Measurements from ENCODE around the gene HIBCH. TPM values are rescaled to one million over a fixed set of nuclear protein-coding genes. Genes with fewer than 3 reads are reported as not detected.

Gene HIBCH
- total and polyA plus RNA-seq, 2 of the 13 experiments (the other 11 are each of a cell fraction or from before 2014, with no cell fraction given) = 18.8 to 49.5 TPM

DNA sequence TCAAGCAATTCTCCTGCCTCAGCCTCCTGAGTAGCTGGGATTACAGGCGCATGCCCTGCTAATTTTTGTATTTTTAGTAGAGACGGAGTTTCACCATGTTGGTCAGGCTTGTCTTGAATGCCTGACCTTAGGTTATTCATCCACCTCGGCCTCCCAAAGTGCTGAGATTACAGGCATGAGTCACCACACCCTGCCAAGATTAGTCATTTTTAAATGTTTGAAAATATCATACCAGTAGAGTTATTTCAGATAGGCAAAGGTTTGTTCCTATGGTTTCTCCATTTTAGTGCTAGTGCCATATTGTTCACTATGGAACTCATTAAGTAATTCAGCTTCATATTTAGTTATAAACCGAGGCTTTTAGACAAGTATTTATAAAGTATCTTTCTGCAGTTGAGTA is 52.3 kb downstream of the HIBCH start:
- intact Hi-C loops (cut with micrococcal nuclease; ENCODE audit: unreplicated experiment) = no loop called here
- no peak for FAIRE-seq
- Histone ChIP-seq H4K20me1 (ENCODE audit: insufficient read depth, low read length) (0 out of 2 replicates have a peak, but pooled peaks cover 4% of the 10 kb centered on the region), H3K4me1 (ENCODE audit: insufficient read depth, low read length) (peaks cover 10% of the 10 kb centered on the region; the same call in 1 of the 2 replicates), H3K36me3 (replicated peaks in 1 of 2; ENCODE audit: control insufficient read depth in 1 of 2, insufficient read depth in 2 of 2, low read length in 2 of 2) (no peaks in the 10 kb centered on the region), H3K4me3 (replicated peaks in 1 of 3; ENCODE audit: insufficient read depth in 1 of 3, low read depth in 2 of 3, low read length in 3 of 3) (no peak overlapping the region), H3K9me3 (ENCODE audit: low read length) (no peaks in the 10 kb centered on the region), H2AFZ (ENCODE audit: low read length) (no peak overlapping the region), H3K79me2 (ENCODE audit: insufficient read depth, low read length) (no peaks in the 10 kb centered on the region), H3K9ac (ENCODE audit: insufficient read depth, low read depth, low read length) (no peak overlapping the region), H3K27me3 (ENCODE audit: control insufficient read depth in 1 of 2, insufficient read depth in 2 of 2, low read length in 2 of 2) (no peaks in the 10 kb centered on the region), H3K27ac (ENCODE audit: extremely low read length, insufficient read depth, low read length) (no peak overlapping the region), H3K4me2 (ENCODE audit: low read depth, low read length) (no peak overlapping the region)
- ChIA-PET POLR2A (interaction anchor here (1.5 kb wide), 1 partner anchor 87 kb away, joined by 3 read pairs; a partner anchor contains a TSS), CTCF (ENCODE audit: low intra/inter-chr PET ratio, low total read pairs) (no interaction called here)
- 88% methylated on average over 4 of the region's 4 CpGs for WGBS (ENCODE audit: low lambda C conversion rate)
- no TSS peak for BruUV-seq (replicated peaks)
- DNase-seq (ENCODE audit: low spot score) = peak; percentile 7
- ATAC-seq = no peak
- TF ChIP-seq SNRNP70 (IDR thresholded peaks at IDR 0.05; ENCODE audit: low read depth, low read length) = no peak
- TF ChIP-seq MAFK (conservative IDR thresholded peaks at IDR 0.05 in 1 of 2, IDR thresholded peaks at IDR 0.05 in 1 of 2; ENCODE audit: low read length in 2 of 2) = no peak
- TF ChIP-seq ZNF337 (CRISPR knock-in tag; IDR thresholded peaks at IDR 0.05; ENCODE audit: borderline replicate concordance, low read depth) = no peak
- peak; percentile 76 for TF ChIP-seq FOSL2 (CRISPR knock-in tag; IDR thresholded peaks at IDR 0.05)
- no peak for TF ChIP-seq ATM (IDR thresholded peaks at IDR 0.05; ENCODE audit: borderline replicate concordance)
- no peak for TF ChIP-seq ZNF138 (CRISPR knock-in tag; IDR thresholded peaks at IDR 0.05; ENCODE audit: low read depth)
- TF ChIP-seq, protein P1, sequence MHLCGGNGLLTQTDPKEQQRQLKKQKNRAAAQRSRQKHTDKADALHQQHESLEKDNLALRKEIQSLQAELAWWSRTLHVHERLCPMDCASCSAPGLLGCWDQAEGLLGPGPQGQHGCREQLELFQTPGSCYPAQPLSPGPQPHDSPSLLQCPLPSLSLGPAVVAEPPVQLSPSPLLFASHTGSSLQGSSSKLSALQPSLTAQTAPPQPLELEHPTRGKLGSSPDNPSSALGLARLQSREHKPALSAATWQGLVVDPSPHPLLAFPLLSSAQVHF (CRISPR knock-in tag; IDR thresholded peaks at IDR 0.05) = no peak
- no peak for TF ChIP-seq BRCA1 (CRISPR knock-in tag; IDR thresholded peaks at IDR 0.05)
- in situ Hi-C loops (cut with HindIII; ENCODE audit: extremely low pct_ligation_motif_present, low pct_unique_long_range_greater_than_20kb) = no loop called here

DNA sequence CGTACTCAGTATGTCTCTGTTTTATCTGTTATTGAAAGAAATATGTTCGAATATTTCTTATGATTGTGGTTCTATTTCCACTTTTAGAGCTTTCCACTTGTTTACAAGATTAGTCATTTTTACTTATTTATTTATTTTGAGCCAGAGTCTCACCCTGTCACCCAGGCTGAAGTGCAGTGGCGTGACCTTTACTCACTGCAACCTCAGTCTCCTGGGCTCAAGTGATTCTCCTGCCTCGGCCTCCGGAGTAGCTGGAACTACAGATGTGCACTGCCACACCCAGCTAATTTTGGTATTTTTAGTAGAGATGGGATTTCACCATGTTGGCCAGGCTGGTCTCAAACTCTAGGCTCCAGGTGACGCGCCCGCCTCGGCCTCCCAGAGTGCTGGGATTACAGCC is 53.3 kb downstream of the HIBCH start:
- ATAC-seq = no peak
- Histone ChIP-seq H3K79me2 (ENCODE audit: insufficient read depth, low read length) (no peaks in the 10 kb centered on the region), H3K4me1 (ENCODE audit: insufficient read depth, low read length) (peaks cover 12% of the 10 kb centered on the region; the same call in 1 of the 2 replicates), H2AFZ (ENCODE audit: low read length) (no peak overlapping the region), H3K4me3 (replicated peaks in 1 of 3; ENCODE audit: insufficient read depth in 1 of 3, low read depth in 2 of 3, low read length in 3 of 3) (no peak overlapping the region), H3K9me3 (ENCODE audit: low read length) (no peaks in the 10 kb centered on the region), H3K4me2 (ENCODE audit: low read depth, low read length) (no peak overlapping the region), H3K27me3 (ENCODE audit: control insufficient read depth in 1 of 2, insufficient read depth in 2 of 2, low read length in 2 of 2) (no peaks in the 10 kb centered on the region), H4K20me1 (ENCODE audit: insufficient read depth, low read length) (0 out of 2 replicates have a peak, but pooled peaks cover 4% of the 10 kb centered on the region), H3K36me3 (replicated peaks in 1 of 2; ENCODE audit: control insufficient read depth in 1 of 2, insufficient read depth in 2 of 2, low read length in 2 of 2) (no peaks in the 10 kb centered on the region), H3K9ac (ENCODE audit: insufficient read depth, low read depth, low read length) (no peak overlapping the region), H3K27ac (ENCODE audit: extremely low read length, insufficient read depth, low read length) (no peak overlapping the region)
- FAIRE-seq = no peak
- POLR2A ChIA-PET = interaction anchor here (1.5 kb wide), 2 partner anchors 53 to 86 kb away, joined by 3 to 4 read pairs; partner anchors contain the start of gene HIBCH
- no peak for DNase-seq (ENCODE audit: low spot score)
- 96% methylated on average over 9 of the region's 9 CpGs for WGBS (ENCODE audit: low lambda C conversion rate)
- CTCF ChIA-PET (ENCODE audit: low intra/inter-chr PET ratio, low total read pairs) = no interaction called here
- intact Hi-C loops (cut with micrococcal nuclease; ENCODE audit: unreplicated experiment) (no loop called here), in situ Hi-C loops (cut with HindIII; ENCODE audit: extremely low pct_ligation_motif_present, low pct_unique_long_range_greater_than_20kb) (no loop called here)
- TF ChIP-seq SMYD3 (CRISPR knock-in tag; IDR thresholded peaks at IDR 0.05) (no peak), HNRNPL (IDR thresholded peaks at IDR 0.05; ENCODE audit: low read depth, low read length) (no peak), IKZF1 (IDR thresholded peaks at IDR 0.05) (no peak)
- TF ChIP-seq, protein P2, sequence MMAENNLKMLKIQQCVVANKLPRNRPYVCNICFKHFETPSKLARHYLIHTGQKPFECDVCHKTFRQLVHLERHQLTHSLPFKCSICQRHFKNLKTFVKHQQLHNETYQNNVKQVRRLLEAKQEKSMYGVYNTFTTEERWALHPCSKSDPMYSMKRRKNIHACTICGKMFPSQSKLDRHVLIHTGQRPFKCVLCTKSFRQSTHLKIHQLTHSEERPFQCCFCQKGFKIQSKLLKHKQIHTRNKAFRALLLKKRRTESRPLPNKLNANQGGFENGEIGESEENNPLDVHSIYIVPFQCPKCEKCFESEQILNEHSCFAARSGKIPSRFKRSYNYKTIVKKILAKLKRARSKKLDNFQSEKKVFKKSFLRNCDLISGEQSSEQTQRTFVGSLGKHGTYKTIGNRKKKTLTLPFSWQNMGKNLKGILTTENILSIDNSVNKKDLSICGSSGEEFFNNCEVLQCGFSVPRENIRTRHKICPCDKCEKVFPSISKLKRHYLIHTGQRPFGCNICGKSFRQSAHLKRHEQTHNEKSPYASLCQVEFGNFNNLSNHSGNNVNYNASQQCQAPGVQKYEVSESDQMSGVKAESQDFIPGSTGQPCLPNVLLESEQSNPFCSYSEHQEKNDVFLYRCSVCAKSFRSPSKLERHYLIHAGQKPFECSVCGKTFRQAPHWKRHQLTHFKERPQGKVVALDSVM (CRISPR knock-in tag; IDR thresholded peaks at IDR 0.05) = peak; percentile 76
- no TSS peak for BruUV-seq (replicated peaks)
